Mesenchymal stem cell (in vitro differentiated cells and primary cell): Measurements from ENCODE around the gene ZNF276.

Source experiments
- DNase-seq: peaks from one replicate; pipeline ENCODE4 v3.0.0-alpha.2; 2013
- H2AFZ ChIP-seq: one replicate; pipeline ENCODE4 v1.6.1; 2013; ENCODE audit warnings: low read depth, mild to moderate bottlenecking, control low read depth, inconsistent platforms, low read length, moderate library complexity
- H2AK5ac ChIP-seq: 2 replicates; pipeline ENCODE4 v1.6.1; 2013; ENCODE audit warnings: low read length, moderate library complexity, mild to moderate bottlenecking, inconsistent platforms; ENCODE audit not compliant: severe bottlenecking
- H2BK120ac ChIP-seq: one replicate; pipeline ENCODE4 v1.6.1; 2013; ENCODE audit warnings: low read depth, mild to moderate bottlenecking, inconsistent platforms, low read length, moderate library complexity
- H2BK12ac ChIP-seq, 2 experiments: one replicate each; pipeline ENCODE4 v1.6.1; 2013; ENCODE audit warnings: inconsistent platforms in 2 of 2, low read length in 2 of 2, mild to moderate bottlenecking in 2 of 2, moderate library complexity in 2 of 2, control low read depth in 1 of 2
- H2BK15ac ChIP-seq: one replicate; pipeline ENCODE4 v1.6.1; 2013; ENCODE audit warnings: mild to moderate bottlenecking, low read depth, inconsistent platforms; ENCODE audit not compliant: poor library complexity, severe bottlenecking
- H2BK5ac ChIP-seq: 2 replicates; pipeline ENCODE4 v1.6.1; 2013; ENCODE audit warnings: low read depth, mild to moderate bottlenecking, low read length, control low read depth, inconsistent platforms; ENCODE audit not compliant: poor library complexity, severe bottlenecking
- H3K14ac ChIP-seq, 2 experiments: one replicate each; pipeline ENCODE4 v1.6.1; 2013; ENCODE audit warnings: inconsistent platforms in 2 of 2, low read length in 2 of 2, control low read depth in 1 of 2, mild to moderate bottlenecking in 1 of 2, moderate library complexity in 1 of 2
- H3K18ac ChIP-seq, 2 experiments: one replicate each; pipeline ENCODE4 v1.6.1; 2013; ENCODE audit warnings: inconsistent platforms in 2 of 2, low read length in 2 of 2, control low read depth in 1 of 2, low read depth in 1 of 2, mild to moderate bottlenecking in 1 of 2
- H3K23ac ChIP-seq, 2 experiments: one replicate each; pipeline ENCODE4 v1.6.1; 2013; ENCODE audit warnings: inconsistent platforms in 2 of 2, low read length in 2 of 2, mild to moderate bottlenecking in 2 of 2, moderate library complexity in 2 of 2, control low read depth in 1 of 2
- H3K27ac ChIP-seq: 2 replicates; pipeline ENCODE4 v1.5.1; 2013; ENCODE audit warnings: mild to moderate bottlenecking, moderate library complexity, low read length, control low read depth, inconsistent platforms; ENCODE audit not compliant: poor library complexity, severe bottlenecking
- H3K27me3 ChIP-seq, 2 experiments: 2 replicates each; pipeline versions ENCODE4 v1.6.1 to v1.7.0; 2013; ENCODE audit warnings: low read length in 2 of 2, mild to moderate bottlenecking in 2 of 2, moderate library complexity in 2 of 2, control low read depth in 1 of 2, inconsistent platforms in 1 of 2; ENCODE audit not compliant: control insufficient read depth in 1 of 2, insufficient read depth in 1 of 2
- H3K36me3 ChIP-seq, 2 experiments: 2 replicates each; pipeline versions ENCODE4 v1.6.1 to v1.7.0; 2013; ENCODE audit warnings: low read length in 2 of 2, control low read depth in 1 of 2, inconsistent platforms in 1 of 2, low read depth in 1 of 2, mild to moderate bottlenecking in 1 of 2; ENCODE audit not compliant: insufficient read depth in 2 of 2, control insufficient read depth in 1 of 2
- H3K4ac ChIP-seq, 2 experiments: one replicate each; pipeline ENCODE4 v1.6.1; 2013; ENCODE audit warnings: inconsistent platforms in 2 of 2, low read length in 2 of 2, mild to moderate bottlenecking in 2 of 2, moderate library complexity in 2 of 2, control low read depth in 1 of 2, low read depth in 1 of 2
- H3K4me1 ChIP-seq: 2 replicates; pipeline ENCODE4 v1.6.1; 2013; ENCODE audit warnings: low read depth, low read length, control low read depth; ENCODE audit not compliant: control insufficient read depth, insufficient read depth
- H3K4me2 ChIP-seq: 2 replicates; pipeline ENCODE4 v1.6.1; 2013; ENCODE audit warnings: low read length, mild to moderate bottlenecking, inconsistent platforms; ENCODE audit not compliant: poor library complexity, severe bottlenecking
- H3K4me3 ChIP-seq, 2 experiments: 2 replicates each; pipeline versions ENCODE4 v1.5.1 to v1.7.0; 2013; ENCODE audit warnings: low read length in 2 of 2, mild to moderate bottlenecking in 2 of 2, control low read depth in 1 of 2, low read depth in 1 of 2; ENCODE audit not compliant: insufficient read depth in 1 of 2
- H3K79me1 ChIP-seq: replicated peaks from 2 replicates; pipeline ENCODE4 v1.6.1; 2013; ENCODE audit warnings: mild to moderate bottlenecking, control low read depth, low read length, inconsistent platforms; ENCODE audit not compliant: poor library complexity, severe bottlenecking
- H3K9ac ChIP-seq: 2 replicates; pipeline ENCODE4 v1.7.0; 2013; ENCODE audit warnings: mild to moderate bottlenecking, low read length, moderate library complexity
- H3K9me3 ChIP-seq: 2 replicates; pipeline ENCODE4 v1.7.0; 2013; ENCODE audit warnings: mild to moderate bottlenecking, low read length; ENCODE audit not compliant: control insufficient read depth
- H4K8ac ChIP-seq: one replicate; pipeline ENCODE4 v1.6.1; 2013; ENCODE audit warnings: inconsistent platforms, mild to moderate bottlenecking, low read length, moderate library complexity
- H4K91ac ChIP-seq: one replicate; pipeline ENCODE4 v1.6.1; 2013; ENCODE audit warnings: mild to moderate bottlenecking, low read length, inconsistent platforms
- WGBS: methylation state at CpG from one replicate; pipeline ENCODE4 v1.1.7; 2013; ENCODE audit warnings: mixed read lengths; 5-methylcytosine and 5-hydroxymethylcytosine counted together

ZNF276 gene

DNA sequence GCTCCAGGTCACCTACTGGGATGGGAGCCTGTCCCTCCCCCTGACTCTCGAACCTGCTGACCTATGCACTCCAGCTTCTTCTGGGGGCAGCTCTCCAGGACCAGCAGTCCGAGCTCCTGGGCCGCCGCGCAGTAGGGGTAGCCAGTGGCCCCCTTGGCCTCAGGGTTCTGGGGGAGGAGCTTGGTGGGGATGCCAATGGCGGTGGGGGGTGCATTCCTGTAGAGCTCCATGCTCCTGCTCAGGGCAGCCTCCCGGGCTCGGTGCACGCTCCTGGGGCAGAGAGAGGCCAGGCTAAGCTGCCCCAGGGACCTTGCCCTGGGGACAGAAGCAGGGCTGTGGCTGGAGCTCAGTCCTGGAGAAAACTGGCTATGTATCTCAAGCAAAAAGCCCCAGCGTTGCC, 12.2 kb upstream of the ZNF276 start:
- no peak overlapping the region for H2BK5ac ChIP-seq
- no peak overlapping the region for H3K23ac ChIP-seq
- H4K8ac ChIP-seq = no peak overlapping the region
- no peak overlapping the region for H2BK15ac ChIP-seq
- H3K9me3 ChIP-seq = no peaks in the 10 kb centered on the region
- WGBS = 90% methylated on average over 10 of the region's 10 CpGs
- H4K91ac ChIP-seq = no peak overlapping the region
- no peak overlapping the region for H3K14ac ChIP-seq
- peaks cover 19 to 43% of the 10 kb centered on the region in 2 experiments for H3K36me3 ChIP-seq
- H2BK120ac ChIP-seq = no peak overlapping the region
- no peak overlapping the region for H3K27ac ChIP-seq
- H3K9ac ChIP-seq = no peak overlapping the region
- no peak overlapping the region for H3K4me3 ChIP-seq
- H3K27me3 ChIP-seq = peaks cover 0 to 3% of the 10 kb centered on the region in 2 experiments
- H3K79me1 ChIP-seq = peaks cover 2% of the 10 kb centered on the region
- no peak overlapping the region for H3K4ac ChIP-seq
- peaks cover 27% of the 10 kb centered on the region for H3K4me1 ChIP-seq
- no peak overlapping the region for H3K4me2 ChIP-seq
- no peak overlapping the region for H2BK12ac ChIP-seq
- H3K18ac ChIP-seq = no peak overlapping the region
- H2AK5ac ChIP-seq = no peak overlapping the region
- DNase-seq = no peak
- H2AFZ ChIP-seq = no peak overlapping the region

DNA sequence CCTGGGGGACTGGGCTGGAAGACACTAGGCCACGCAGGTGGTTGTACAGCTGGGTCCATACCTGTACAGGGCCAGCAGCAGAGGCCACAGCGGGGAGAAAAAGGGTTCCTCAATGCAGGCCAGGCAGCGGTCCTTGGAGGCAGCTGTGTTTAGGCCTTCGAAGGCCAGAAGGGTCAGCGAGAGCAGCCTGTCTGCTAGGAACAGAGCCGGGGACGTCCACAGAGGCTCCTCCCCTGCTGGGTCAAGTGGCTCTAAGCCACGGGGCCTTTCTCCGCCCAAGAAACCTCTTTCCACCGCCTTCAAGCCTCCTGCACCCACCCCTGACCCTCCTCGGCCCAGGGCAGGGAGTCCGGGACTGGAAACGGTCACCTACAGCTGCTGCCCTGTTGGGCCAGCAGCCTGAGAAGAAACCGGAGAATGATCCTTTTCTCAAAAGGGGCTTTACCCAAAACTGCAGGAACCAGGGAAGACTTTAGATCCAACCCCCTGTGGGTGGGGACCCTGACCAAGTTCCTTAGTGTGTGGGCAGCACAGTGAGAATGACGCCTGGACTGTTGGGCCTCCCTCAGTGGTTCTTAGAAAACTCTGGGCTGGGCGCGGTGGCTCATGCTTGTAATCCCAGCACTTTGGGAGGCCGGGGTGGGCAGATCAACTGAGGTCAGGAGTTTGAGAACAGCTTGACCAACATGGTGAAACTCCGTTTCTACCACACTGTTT, 11.5 kb upstream of the ZNF276 start:
- Histone ChIP-seq H4K91ac (no peak overlapping the region), H2AFZ (no peak overlapping the region), H3K79me1 (peaks cover 2% of the 10 kb centered on the region), H4K8ac (no peak overlapping the region), H3K9me3 (no peaks in the 10 kb centered on the region), H3K27ac (no peak overlapping the region), H3K4me3 (no peak overlapping the region), H3K36me3 (peaks cover 19 to 43% of the 10 kb centered on the region in 2 experiments), H2BK12ac (no peak overlapping the region), H2BK5ac (no peak overlapping the region), H2AK5ac (peak overlapping the region; percentile 13), H3K23ac (no peak overlapping the region), H2BK120ac (no peak overlapping the region), H3K27me3 (no peaks in the 10 kb centered on the region), H3K4me1 (peaks cover 27% of the 10 kb centered on the region), H2BK15ac (no peak overlapping the region), H3K14ac (no peak overlapping the region), H3K18ac (no peak overlapping the region), H3K4ac (no peak overlapping the region), H3K4me2 (no peak overlapping the region), H3K9ac (no peak overlapping the region)
- WGBS = 76% methylated on average over 19 of the region's 19 CpGs
- DNase-seq = no peak

DNA sequence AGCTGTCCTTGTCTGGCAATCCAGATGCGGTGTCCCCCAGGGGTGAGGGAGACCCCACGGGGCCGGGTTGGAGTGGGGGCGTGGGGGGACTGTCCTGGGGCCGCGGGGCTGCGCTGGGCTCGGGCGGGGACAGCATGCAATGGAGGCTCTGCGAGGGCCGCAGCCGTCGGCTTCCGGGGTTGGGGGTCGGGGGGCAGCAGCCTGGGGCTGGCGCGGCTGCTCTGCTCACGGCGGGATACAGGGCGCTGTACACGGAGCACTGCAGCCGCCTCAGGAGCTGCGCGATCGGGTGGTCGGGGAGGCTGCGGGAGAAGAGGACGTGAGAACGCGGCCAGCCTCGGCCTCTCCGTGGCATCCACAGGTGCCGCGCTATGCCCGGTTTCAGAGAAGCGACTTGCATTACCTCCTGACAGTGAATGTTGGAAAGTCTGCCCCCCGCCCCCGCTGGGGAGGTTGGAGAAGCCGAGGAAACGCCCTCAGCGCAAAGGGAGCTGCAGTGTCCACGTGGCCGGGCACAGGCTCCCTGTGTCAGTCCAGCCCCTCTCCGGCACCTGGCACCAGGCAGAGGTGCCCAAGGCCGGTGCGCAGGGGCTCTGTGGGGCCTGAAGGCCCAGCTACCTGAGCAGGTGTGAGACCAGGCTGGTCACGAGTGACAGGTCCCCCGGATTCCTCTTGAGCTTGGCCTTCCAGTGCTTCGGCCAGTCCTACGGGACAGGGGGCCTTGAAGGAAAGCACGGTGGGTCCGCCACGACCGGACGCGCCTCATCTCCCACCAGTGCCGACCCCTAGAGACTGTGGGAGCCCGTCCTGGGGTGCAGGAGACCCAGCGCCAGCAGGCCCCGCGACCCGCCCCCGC, 10.4 kb upstream of the ZNF276 start:
- Histone ChIP-seq H4K8ac (no peak overlapping the region), H3K4me2 (no peak overlapping the region), H3K9me3 (no peaks in the 10 kb centered on the region), H2BK12ac (no peak overlapping the region), H3K4me1 (peaks cover 25% of the 10 kb centered on the region), H2BK5ac (no peak overlapping the region), H3K4ac (no peak overlapping the region), H3K9ac (no peak overlapping the region), H3K14ac (no peak overlapping the region), H4K91ac (no peak overlapping the region), H3K23ac (no peak overlapping the region), H3K27ac (no peak overlapping the region), H2BK15ac (no peak overlapping the region), H3K36me3 (peaks cover 22 to 49% of the 10 kb centered on the region in 2 experiments), H3K27me3 (no peaks in the 10 kb centered on the region), H2BK120ac (no peak overlapping the region), H2AK5ac (no peak overlapping the region), H3K79me1 (peaks cover 2% of the 10 kb centered on the region), H3K18ac (no peak overlapping the region), H3K4me3 (no peak overlapping the region), H2AFZ (no peak overlapping the region)
- DNase-seq = no peak
- 93% methylated on average over 61 of the region's 63 CpGs for WGBS

DNA sequence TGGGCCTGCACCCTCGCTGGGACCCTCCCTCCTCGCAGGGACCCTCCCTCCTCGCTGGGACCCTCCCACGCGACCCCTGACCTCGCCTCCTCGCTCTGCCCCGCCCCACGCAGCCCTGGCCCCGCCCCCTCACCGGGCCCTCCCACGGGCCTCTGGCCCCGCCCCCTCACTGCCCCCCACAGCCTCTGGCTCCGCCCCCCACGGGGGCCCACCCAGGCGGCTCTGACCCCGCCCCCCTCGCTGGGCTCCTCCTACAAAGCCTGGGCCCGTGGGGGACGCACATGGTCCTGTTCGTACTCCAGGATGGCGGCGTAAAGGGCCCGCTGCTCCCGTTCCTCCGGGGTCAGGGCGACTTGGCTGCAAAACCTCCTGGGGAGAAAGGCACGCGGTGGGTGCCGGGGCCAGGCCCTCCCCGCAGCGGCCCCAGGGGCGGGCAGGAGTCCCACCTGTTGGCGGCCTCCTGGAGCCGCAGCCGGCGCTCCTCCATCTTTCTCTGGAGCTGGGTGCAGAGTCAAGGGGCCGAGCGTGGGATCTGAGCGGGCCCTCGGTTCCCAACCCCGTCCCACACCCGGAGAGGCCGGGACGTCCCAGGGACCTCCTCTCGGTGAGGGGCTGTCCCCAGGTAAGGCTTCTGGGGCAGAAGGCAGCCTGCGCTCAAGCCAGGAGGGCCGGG, 9.6 kb upstream of the ZNF276 start:
- 7% methylated on average over 43 of the region's 48 CpGs for WGBS
- H3K79me1 ChIP-seq = peaks cover 8% of the 10 kb centered on the region
- no peak overlapping the region for H3K14ac ChIP-seq
- H2BK12ac ChIP-seq = no peak overlapping the region
- H3K23ac ChIP-seq = no peak overlapping the region
- no peaks in the 10 kb centered on the region for H3K27me3 ChIP-seq
- H3K18ac ChIP-seq = peak overlapping the region; percentile 35 to 37
- peak overlapping the region; percentile 84 for H3K4me2 ChIP-seq
- no peak overlapping the region for H2BK15ac ChIP-seq
- H3K36me3 ChIP-seq = peaks cover 26 to 53% of the 10 kb centered on the region in 2 experiments
- peak overlapping the region; percentile 23 for H2BK120ac ChIP-seq
- peak overlapping the region; percentile 38 for H3K9ac ChIP-seq
- peak overlapping the region; percentile 13 to 57 for H3K4ac ChIP-seq
- no peak overlapping the region for H3K27ac ChIP-seq
- H3K9me3 ChIP-seq = no peaks in the 10 kb centered on the region
- no peak overlapping the region for H4K91ac ChIP-seq
- H3K4me1 ChIP-seq = peaks cover 22% of the 10 kb centered on the region
- peak overlapping the region; percentile 29 for H2AFZ ChIP-seq
- peak overlapping the region; percentile 61 to 66 for H3K4me3 ChIP-seq
- no peak overlapping the region for H2BK5ac ChIP-seq
- peak; percentile 67 for DNase-seq
- peak overlapping the region; percentile 78 for H4K8ac ChIP-seq
- no peak overlapping the region for H2AK5ac ChIP-seq
